ENCODE data around the gene TMC6.
"Not testable (repeated sequence)": the region's sequence is repeated elsewhere in the genome, so short reads cannot be mapped to it uniquely, and the experiment has no call there.

The TMC6 gene

DNA sequence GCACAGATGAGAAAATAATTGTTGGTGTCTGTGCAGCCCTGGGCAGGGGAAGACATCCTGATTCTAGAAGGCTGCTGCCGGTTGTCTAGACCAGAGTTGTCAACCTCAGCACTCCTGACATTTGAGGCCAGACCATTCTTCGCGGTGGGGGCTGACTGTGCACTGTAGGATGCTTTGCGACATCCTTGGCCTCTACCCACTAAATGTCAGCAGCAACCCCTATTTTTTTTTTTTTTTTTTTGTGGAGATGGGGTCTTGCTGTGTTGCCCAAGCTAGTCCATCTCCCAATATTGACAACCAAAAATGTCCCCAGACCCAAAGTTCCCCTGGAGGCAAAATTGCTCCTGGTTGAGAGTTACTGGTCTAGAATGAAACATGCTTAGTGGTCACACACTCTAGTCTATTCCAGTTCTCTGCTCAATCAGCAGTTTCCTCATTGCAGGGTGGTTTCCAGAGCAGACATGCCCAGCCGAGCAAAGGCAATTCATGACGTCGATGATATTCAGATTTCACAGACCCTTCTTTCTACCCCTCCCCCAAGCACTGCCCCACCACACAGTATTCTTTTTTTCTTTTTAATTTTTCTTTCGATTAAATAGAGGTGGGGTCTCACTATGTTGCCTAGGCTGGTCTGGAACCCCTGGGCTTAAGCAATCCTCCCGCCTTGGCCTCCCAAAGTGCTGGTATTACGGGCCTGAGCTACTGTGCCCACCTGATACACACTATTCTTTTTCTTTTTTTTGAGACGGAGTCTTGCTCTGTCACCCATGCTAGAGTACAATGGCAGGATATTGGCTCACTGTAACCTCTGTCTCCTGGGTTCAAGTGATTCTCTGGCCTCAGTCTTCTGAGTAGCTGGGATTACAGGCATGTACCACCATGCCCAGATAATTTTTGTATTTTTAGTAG, 26.6 kb upstream of the TMC6 start:
- DNase-seq = no peak

DNA sequence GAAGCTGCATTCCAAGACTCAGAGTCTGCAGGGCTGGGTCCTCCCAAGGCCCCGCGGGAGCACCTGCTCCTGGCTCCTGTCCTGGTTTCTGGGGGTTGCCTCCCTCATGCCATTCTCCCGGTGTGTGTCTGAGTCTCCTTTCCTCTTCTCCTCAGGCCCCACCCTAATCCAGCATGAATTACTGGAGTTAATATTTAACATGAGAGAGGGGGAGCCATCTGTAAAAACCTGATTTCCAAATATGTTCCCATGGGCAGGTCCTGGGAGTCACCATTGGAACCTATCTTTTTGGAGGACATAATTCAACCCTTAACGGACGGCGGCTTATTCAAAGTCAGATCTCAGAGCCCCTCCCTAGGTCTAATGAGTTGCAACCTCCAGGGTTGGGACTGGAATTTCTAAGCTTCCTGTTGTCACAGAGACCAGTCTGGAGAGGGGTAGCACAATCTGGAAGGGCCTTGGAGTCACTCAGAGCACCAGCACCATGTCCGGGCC, 23.0 kb upstream of the TMC6 start:
- DNase-seq = no peak

DNA sequence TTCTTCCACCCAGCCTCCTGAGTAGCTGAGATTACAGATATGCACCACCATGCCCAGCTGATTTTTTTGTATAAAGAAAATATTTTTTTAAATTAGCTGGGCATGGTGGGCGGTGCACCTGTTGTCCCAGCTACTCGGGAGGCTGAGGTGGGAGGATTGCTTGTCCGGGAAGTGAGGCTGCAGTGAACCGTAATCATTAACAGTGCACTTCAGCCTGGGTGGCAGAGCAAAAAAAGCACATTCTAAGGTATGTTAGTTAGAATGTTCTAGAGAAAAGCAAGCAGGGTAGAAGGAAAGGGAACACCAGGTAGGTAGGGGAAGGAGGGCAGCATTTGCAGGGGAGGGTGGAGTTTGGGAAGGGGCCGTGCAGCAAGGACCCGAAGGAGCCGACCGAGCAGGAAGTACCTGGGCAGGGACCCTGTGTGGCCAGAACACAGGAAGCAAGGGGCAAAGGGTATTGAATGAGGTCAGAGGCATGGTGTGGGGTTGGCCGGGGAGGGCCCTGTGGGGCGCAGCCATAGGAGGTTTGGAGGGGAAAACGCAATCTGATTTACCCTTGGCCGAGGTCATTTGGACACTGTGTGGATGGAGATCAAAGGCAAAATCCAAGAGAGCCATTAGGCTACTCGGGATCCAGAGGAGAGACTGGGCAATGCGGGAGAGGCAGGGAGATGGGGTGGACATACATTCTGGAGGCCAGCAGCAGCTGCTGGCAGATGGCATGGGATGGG, 19.9 kb upstream of the TMC6 start:
- DNase-seq = no peak

DNA sequence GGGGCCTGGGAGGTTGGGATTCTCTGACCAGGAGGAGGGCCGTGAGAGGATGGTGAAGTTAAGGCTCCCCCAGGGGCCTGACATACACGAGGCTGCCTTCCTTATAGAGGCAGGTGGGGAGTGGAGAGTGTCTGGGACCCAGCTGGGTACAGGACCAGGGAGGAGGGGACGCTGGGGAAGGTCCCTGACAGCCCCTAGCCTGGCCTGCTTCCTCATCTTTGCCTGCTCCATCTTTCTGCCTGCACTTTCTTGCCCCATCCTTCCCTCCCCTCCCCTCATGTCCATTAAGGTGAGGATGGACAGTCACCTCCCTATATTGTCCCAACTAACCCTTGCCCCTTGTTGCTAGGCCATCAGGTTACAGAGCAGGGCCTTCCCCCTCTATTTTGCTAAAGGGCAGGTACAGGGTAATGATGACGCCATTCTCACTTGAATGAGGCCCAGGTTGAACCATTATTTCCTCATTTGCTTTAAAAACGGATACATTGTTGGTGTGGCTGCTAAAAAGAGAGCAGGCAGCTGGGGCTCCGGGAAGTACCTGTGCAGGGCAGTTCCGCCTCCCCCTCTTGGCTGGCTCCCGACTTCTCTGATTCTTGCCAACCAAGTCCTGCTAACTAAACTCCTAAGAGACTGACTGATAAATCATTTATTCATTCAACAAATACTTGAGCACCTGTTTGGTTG, 18.9 kb upstream of the TMC6 start:
- DNase-seq = no peak

DNA sequence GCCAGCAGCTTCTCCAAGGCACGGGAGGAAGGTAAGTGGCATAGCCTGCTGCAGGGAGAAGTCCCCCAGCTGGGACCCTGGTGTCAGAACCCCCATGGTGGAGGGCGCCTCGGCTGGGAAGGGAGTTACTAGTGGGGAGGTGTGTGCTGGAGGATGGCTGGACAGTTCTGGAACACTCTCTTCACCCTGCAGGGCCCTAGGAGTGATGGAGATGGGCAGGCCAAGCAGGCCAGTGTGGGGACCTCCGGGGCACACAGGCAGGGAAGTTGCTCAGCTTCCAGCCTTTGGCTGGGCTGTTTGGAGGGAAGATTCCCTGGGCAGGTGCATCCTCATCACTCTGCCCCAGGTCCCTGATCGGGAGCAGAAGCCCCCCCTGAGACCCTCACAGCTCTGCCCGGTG, 18.3 kb upstream of the TMC6 start:
- no peak for DNase-seq

DNA sequence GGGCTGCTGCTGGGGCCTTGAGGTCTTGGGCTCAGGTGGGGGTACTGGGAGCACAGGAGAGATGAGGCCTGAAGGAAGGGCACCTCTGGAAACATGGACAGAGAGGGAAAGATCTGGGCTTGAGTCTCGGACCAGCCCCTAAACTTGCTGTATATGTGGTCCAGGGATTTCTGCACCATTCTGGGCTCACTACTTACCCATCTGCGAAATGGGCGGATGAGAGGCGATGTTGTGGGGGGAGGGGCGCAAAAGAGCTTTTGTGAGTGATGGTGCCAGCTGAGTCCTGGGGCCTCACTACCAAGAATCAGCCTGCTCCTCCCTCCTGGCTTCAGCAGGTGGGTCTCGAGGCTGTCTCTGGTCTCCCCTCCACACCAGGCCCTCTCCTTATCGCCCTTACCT, 17.9 kb upstream of the TMC6 start:
- DNase-seq = no peak

DNA sequence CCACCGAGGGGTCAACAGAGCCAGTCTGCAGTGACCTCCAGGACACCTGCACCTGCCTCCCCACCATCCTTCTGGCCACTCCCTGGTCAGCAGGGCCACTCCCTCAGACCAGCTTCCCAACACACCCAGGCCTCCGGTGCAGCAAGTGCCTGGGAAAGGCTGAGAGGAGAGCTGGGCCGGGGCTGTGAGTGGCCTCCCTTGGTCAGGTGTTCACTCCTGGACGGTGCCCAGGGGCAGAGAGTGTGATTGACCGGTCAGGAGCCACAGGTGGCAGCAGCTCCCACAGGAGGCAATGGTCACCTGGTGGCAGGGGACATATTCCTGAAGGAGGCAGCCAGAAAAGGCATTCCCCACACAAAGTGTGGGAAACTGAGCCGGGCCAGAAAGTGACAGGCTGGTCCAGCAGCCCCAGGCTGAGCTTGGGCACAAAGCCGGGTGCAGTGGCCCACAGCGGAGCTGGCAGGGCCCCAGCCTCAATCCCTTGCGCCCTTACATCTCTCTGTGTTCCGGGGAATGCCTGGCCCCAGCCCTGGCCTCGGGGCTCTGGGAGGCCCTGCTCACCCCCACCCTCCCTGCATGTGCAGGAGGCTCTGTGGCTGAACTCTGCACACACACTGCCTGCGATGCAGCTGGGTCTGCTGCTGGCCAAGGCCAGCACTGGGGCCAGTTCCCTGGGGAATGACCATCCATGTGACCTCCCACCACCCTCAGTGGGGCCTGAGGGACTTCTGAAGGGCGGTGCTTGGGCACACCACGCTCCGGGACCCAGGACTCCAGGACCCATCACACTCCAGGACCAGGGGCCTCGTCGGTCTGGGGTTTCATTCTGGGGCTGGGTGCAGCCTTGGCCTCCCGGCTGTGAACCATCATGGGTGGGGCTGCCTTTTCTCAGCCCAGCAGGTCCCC, 16.4 kb upstream of the TMC6 start:
- DNase-seq = peak in 1 of 2 donors; percentile 50

DNA sequence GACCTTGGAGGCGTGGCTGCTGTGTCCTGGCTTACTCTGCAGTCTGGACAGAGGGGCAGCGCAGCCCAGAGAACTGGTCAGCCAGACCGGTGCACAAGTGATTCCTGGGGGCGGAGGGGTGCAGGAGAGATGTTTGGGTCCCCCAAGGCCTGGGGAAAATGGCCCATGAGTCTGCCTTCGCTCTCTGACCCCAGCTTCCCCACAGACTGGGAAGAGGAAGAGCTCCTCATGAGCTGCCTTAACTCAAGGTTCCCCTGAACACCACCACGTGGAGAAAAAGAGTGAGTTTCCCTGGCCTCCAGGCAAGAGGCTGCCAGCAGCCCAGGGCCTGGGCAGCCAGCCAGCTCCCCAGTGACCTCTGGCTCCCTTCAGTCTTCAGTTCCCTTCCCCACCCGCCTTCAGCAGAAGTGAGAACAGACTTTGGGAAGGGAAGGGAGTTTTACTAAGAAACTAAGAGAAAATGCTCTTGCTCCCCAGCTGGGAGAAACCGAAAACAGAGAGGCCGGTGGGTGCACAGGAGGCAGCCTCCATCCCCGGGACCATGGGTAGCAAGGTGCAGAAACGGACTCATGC, 15.7 kb upstream of the TMC6 start:
- peak; percentile 38 to 58 for DNase-seq

DNA sequence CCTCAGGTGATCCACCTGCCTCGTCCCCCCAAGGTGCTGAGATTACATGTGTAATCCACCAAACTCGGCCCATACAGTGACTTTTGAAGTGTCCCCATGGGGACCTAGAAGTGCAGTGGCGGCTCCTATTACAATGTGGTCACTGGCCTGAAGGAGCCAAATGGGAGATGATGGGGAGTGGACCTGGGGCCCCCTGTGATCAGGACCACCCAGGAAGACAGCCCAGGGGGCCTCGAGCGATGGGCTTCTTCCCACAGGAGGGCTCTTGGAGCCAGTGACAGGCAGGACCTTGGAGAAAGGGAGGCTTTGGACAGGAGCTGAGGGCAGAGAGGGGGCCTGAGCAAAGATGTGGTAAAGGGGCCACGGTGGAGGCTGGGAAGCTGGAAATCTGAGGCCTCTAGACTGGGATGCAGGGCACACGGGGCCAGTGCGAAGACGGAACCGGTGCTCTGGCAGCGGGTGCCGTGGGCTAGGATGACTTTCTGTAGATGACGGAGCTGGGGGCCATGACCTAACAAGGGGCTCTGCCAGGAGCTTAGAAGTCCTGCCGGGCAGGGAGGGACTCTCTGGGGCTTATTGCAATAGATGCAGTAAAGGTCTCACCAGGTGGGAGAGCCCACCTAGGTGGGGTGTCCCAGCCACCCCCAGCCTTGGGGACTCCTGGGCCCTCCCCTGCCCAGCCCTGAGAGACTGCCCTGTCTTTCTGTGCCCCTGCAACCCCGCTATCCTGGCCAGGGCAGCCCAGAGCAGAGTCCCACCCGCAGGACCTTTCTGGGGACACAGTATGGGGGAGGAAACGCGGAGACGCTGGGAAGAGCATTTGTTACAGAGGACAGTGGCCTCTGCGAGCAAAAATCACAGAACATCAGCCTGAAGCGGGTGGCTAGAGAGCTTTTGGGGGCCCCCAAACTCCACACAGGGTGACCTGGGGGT, 14.9 kb upstream of the TMC6 start:
- DNase-seq = no peak

DNA sequence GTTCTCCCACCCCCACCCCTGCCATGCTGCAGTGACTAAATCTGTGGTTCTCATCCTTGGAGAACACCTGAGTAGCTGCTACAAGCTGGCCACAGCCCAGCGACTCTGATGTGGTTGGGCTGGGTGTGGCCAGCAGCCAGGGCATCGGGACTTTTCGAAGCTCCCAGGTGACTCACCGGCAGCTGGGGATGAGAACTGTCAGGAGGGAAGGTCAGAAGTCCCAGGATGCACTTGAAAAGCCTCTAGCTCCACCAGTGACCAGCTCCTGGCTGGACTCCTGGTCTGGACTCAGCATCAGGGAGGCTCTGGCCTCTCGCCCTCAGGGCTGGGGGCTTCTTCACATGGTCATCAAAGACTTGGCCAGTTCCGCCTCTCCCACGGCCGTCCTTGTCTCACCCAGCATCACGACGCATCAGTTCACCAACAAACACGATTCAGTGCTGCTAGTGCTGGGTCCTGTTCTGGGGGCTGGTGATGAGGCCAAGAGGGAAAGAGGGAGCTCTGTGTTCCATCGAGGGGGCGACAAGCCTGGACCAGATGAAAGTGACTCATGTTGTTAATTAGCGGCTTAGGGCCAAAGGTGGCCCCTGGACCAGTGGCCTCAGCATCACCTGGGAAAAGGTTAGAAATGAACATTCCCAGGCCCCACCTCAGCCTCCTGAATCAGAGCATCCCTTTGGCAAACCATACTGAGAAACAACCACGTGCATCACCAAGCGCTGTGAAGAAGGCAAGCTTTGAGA, 13.7 kb upstream of the TMC6 start:
- DNase-seq = no peak

DNA sequence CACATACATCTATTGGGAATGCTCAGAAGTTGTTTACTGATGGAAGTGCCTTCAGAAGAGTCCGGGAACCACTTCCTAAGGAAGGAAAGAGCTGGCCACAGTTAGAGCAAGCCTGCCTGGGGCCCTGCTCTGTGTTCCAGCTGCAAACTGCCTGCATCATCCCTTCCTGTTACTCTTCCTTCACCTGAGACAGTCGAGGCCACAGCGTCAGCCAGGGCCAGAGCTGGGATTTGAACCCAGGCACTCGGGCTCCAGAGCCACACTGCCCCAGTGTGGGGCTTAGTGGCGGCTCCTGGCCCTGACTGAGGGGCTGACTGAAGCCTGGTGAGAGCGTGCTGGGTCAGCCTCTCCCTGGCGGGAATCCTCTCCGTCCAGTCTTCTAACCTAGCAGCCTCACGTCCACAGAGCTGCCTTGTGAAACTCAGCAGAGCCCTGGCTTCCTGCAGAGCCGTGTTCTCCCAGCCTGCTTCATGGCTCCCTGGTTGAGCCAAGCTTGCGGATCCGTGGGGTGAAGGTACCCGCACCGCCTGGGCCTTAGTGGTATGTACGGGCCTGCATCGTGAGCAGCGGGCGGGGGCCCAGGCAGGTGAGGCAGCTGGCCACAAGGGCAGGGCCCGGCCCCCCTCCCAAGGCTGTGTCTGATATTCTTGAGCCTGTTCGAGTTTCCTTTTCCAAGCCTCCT, 13.0 kb upstream of the TMC6 start:
- no peak for DNase-seq

DNA sequence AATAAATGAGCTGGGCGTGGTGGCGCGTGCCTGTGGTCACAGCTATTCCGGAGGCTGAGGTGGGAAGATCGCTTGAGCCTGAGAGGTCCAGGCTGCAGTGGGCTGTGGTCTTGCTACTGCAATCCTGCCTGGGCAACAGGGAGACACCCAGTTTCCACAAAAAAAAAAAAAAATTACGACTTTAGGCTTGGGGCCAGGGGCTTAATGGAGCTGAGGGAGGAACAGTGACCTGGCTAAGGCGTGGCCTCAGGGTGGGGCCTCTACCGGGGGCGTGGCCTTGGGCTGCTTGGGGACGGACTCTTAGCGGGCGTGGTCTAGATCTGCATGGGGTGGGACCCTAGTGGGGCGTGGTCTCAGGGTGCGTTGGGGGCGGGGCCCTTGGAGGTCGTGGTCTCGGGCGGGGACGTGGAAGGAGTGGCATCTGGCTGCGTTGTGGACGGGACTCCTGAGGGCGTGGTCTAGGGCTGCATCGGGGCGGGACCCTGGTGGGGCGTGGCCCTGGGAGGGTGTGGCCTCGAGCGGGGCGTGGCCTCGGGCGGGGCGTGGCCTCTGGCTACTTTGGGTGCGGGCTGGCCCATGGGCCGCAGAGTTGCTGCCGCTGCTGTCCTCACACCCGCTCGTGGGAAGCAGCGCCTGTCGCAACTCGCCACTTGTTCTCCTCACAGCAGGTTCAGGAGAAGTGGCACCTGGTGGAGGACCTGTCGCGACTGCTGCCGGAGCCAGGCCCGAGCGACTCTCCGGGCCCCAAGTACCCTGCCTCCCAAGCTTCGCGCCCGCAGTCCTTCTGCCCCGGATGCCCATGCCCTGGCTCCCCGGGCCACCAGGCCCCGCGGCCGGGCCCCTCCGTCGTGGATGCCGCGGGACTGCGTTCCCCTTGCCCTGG, 11.9 kb upstream of the TMC6 start:
- DNase-seq = peak in 1 of 2 donors; percentile 45

DNA sequence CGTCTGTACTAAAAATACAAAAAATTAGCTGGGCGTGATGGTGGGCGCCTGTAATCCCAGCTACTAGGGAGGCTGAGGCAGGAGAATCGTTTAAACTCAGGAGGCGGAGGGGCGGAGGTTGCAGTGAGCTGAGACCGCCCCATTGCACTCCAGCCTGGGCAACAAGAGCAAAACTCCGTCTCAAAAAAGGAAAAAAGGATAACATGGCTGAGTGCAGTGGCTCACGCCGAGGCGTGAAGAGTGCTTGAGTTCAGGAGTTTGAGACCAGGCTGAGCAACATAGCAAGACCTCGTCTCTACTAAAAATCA, 11.3 kb upstream of the TMC6 start:
- DNase-seq = not testable (repeated sequence)

DNA sequence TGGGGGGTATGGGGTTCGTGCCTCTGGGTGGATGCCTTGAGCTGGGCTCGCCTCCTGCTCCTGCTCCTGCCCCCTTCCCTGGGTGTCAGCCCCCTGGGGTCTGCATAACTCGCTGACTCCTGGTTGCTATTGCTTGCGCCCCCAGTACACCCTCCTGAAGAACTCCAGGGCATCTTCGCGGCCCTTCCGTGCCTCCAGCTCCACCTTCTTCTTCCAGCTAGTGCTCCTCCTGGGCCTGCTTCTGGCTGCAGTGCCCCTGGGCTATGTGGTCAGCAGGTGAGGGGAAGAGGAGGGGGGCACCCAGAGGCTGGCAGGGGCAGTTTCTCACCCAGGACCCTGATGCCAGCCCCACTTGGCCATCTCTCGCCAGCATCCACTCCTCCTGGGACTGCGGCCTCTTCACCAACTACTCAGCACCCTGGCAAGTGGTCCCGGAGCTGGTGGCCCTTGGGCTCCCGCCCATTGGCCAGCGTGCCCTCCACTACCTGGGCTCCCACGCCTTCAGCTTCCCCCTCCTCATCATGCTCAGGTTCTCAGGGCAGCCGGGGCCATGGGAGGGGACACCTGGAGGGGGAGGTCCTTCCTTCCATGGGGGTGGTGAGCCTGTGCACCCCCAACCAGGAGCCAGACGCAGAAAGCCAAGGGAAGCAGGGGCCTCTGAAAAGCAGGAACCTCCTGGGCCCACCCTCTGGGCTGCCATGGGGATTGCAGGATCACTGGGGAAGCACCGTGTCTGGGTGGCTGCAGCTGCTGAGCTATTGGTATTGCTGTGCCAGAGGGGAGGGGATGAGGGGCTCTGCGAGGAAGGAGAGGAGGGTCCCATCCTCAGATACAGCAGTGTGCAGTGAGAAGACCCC, 9.9 kb upstream of the TMC6 start:
- no peak for DNase-seq

DNA sequence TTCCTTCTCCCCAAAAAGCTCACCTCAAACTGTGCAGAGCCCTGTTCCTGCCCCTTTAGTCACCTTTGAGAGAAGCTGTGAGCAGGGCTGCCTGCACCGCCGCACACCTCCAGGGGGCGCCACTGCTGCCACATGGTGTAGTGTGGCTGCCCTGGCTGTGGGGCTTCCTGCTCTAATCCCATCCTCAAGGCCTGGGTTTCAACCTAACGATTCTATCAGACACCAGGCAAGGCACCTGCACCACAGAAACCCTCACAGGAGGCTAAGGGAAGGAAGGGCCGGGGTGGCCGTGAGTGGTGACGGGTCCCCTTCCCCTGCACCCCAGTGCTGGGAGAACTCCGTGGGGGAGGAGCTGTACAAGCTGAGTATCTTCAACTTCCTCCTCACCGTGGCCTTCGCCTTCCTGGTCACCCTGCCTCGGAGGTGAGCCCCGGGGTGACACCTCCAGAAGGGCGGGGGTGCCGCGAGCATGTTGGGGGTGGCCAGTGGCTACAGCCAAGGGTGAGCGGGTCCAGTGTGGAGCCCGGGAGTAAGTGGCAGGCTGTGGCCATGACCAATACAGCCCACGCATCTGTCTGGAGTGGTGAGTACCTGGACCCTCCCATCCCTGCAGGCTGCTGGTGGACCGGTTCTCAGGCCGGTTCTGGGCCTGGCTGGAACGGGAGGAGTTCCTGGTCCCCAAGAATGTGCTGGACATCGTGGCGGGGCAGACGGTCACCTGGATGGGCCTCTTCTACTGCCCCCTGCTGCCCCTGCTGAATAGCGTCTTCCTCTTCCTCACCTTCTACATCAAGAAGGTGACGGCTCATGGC, 9.0 kb upstream of the TMC6 start:
- no peak for DNase-seq

DNA sequence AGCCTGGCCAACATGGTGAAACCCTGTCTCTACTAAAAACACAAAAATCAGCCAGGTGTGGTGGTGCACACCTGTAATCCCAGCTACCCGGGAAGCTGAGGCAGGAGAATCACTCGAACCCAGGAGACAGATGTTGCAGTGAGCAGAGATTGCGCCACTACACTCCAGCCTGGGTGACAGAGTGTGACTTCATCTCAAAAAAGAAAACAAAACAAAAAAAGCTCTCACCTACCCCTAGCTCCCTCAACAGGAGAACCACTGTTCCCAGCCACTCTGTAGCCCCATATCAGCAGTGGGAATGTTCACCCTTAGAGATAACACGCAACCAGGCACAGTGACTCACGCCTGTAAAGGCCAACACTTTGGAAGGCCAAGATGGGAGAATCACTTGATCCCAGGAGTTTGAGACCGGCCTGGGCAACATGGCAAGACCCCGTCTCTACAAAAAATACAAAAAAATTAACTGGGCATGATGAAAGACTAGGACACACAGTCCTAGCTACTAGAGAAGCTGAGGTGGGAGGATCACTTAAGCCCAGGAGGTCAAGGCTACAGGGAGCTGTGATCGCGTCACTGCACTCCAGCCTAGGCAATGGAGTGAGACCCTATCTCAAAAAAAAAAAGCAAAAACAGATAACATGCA, 7.4 kb upstream of the TMC6 start:
- DNase-seq = no peak

All from hippocampal formation (tissue), 2 donors.